Stimulated activated CD8-positive, alpha-beta memory T cell treated with anti-CD3 and anti-CD28 coated beads, Interleukin-15, amount 100 ng/mL, for 1 hour (primary cell): ENCODE results near the gene ZHX3.

Experiments
- DNase-seq: peaks from one replicate; pipeline ENCODE4 v3.0.0-alpha.2; 2020; ENCODE audit warnings: low read depth

The ZHX3 gene

GRCh38 chr20:41171736-41172295, 145.7 kb downstream of the ZHX3 start:
- DNase-seq: no peak

GRCh38 chr20:41170386-41171105, 147.0 kb downstream of the ZHX3 start:
- DNase-seq: no peak

DNA sequence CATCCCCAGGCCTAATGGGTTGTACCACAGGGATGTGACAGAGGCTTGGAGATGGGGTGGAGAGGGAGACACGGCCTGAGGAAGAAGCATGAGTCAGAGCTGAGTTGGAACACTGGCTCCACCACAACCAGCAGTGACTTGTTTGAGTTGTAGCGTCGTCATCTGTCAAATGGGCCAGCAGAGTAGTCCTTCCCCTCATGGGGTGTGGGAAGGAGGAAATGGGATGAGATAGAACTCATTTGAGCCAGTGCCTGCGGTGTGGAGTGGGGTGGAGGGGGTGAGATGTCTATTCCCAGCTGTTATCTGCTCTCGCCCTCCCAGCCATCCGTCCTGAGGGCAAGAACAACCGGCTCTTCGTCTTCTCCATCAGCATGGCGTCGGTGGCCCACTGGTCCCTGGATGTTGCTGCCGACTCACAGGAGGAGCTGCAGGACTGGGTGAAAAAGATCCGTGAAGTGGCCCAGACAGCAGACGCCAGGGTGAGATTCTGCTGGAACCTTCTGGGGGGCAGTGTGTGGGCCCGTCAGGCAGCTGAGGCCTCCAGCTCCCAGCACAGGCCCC, 147.7 kb downstream of the ZHX3 start:
- no peak for DNase-seq

GRCh38 chr20:41169162-41169690, 148.3 kb downstream of the ZHX3 start:
- DNase-seq: no peak

DNA sequence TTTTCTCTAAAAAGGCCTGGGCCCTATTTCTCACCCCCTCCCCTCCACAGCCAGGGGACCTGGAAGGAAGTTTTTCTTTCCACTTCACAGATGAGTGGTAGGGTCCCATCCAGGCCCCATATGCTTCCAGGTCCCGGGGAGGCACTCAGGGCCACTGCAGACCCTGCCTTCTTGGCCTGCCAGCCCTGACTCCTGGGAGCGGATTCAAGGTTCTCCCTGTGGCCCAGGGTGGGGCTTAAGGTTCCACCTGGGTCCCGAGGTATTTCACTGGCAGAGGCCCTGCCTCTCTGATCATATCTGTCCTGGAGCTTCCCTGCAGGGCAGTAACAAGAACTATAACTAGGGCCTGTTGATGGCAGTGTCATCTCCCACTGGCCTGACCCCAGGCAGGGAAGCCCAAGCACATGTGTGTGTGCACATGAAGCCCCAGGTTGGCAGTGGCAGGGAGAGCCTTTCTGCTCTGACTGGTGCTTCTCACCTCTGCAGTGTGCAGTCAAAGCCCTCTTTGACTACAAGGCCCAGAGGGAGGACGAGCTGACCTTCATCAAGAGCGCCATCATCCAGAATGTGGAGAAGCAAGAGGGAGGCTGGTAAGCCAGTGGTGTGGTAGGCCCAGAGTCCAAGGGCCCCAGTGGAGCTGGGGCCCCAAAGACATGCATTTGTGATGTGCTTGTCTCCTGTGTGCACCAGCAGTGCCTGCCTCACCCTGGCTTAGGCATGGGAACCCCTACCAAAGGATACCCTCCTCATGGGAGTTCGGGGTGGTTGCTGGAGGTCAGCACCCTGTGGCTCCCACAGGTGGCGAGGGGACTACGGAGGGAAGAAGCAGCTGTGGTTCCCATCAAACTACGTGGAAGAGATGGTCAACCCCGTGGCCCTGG, 149.0 kb downstream of the ZHX3 start:
- no peak for DNase-seq

DNA sequence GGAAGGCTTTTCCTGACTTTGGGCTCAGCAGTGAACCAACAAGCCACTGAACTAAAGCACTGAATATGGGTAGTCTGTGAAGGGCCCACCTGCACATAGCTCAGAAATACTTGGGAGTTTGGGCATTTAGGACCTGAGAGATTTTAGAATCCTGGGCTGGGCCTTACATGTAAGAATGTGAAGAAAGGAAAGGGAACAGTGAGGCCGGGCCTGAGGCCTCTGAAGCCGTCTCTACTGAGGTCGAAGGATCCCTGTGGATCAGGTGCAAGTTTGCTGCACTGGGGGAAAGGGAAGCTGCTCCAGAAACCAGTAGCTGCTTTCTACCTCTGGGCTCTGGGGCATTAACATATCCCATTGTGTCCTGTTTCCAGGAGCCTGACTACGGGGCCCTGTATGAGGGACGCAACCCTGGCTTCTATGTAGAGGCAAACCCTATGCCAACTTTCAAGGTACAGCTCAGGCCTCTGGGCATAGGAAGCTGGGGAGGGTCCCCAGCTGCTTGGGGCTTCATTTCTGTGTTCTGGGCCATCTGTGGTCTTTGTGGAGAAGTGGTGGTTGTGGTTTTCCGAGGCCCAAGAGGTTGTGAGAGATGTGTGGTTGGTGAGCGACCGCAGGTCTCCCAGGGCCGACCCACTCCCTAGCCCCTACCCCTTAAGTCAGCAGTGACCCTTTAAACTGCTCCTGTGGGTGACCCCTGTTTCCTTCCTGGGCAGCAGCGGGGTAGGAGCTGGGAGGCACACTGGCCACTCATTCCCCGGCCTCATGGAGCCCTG, 149.9 kb downstream of the ZHX3 start:
- DNase-seq: no peak

GRCh38 chr20:41167118-41167470, 150.4 kb downstream of the ZHX3 start:
- no peak for DNase-seq

DNA sequence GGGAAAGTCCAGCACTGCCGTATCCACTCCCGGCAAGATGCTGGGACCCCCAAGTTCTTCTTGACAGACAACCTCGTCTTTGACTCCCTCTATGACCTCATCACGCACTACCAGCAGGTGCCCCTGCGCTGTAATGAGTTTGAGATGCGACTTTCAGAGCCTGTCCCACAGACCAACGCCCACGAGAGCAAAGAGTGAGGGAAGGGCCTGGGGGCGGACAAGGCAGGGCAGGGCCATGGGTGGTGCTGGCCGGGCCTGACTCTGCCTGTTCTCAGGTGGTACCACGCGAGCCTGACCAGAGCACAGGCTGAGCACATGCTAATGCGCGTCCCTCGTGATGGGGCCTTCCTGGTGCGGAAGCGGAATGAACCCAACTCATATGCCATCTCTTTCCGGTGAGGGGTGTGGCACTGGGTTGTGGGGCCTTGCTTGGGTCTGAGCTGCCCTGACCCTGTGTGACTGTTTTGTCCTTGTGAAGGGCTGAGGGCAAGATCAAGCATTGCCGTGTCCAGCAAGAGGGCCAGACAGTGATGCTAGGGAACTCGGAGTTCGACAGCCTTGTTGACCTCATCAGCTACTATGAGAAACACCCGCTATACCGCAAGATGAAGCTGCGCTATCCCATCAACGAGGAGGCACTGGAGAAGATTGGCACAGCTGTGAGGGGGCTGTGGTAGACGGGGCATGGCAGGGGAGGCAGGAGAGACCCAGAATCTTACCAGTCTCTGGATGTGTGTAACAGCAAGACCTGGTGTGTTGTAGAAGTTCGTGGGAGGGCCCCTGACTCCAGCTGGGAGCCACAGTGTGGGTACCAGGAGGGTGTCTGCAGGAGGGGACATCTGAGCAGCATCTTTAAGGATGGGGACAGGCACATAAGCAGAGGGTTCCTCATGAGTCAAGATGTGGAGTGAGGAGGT, 151.1 kb downstream of the ZHX3 start:
- DNase-seq: no peak

DNA sequence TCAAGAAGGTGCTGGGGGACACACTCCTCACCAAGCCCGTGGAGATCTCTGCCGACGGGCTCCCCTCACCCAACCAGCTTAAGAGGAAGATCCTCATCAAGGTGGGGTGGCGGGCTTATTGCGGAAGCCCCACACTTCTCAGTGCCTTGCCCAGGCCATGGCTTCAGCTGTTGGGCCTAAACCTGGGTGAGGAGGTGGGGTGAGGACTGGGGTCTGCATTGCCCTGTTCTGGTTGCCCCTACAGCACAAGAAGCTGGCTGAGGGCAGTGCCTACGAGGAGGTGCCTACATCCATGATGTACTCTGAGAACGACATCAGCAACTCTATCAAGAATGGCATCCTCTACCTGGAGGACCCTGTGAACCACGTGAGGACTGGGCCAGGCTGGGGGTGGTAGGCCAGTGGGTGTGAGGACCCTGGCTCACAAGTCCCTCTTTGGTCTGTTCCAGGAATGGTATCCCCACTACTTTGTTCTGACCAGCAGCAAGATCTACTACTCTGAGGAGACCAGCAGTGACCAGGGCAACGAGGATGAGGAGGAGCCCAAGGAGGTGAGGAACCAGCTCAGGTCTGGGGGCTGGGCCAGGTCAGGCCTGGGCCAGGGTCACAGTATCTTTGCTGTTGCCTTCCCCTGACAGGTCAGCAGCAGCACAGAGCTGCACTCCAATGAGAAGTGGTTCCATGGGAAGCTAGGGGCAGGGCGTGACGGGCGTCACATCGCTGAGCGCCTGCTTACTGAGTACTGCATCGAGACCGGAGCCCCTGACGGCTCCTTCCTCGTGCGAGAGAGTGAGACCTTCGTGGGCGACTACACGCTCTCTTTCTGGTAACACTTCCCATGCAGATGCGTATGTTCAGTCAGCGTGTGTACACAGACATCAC, 152.3 kb downstream of the ZHX3 start:
- no peak for DNase-seq

DNA sequence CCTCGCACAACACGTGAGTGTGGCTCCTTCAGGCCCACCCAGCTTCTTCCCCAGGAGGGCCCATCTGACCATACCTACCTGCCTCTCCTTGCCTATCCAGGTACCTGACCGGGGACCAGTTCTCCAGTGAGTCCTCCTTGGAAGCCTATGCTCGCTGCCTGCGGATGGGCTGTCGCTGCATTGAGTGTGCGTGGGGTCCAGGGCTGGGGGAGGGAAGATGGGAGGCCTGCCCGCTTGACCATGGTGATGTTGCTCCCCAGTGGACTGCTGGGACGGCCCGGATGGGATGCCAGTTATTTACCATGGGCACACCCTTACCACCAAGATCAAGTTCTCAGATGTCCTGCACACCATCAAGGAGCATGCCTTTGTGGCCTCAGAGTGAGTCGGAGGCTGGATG, 153.7 kb downstream of the ZHX3 start:
- no peak for DNase-seq

DNA sequence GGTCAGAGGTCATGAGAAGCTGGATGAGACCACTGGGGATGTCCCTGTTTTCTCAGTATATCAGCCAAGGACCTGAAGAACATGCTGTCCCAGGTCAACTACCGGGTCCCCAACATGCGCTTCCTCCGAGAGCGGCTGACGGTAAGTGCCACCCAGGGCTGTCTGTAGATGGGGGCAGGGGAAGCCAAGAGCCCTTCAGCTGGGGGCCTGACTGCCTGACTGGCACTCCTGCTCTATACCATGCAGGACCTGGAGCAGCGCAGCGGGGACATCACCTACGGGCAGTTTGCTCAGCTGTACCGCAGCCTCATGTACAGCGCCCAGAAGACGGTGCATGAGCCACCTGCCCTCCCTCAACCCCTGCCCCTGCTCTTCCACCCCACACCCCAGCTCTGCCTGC, 155.1 kb downstream of the ZHX3 start:
- no peak for DNase-seq

- DNase-seq: no peak
Observed at GRCh38 chr20:41161886-41162285, 155.6 kb downstream of the ZHX3 start.

GRCh38 chr20:41160686-41161085, 156.8 kb downstream of the ZHX3 start:
- DNase-seq: no peak

DNA sequence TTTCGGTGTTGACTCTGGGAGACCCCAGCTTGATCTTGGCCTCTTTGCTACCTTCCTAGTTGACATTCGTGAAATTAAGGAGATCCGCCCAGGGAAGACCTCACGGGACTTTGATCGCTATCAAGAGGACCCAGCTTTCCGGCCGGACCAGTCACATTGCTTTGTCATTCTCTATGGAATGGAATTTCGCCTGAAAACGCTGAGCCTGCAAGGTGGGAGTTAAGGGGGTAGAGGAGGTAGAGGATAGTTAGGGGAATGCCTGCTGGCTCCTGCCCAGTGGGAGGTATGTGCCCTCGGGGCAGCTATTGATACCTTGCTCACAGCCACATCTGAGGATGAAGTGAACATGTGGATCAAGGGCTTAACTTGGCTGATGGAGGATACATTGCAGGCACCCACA, 158.0 kb downstream of the ZHX3 start:
- DNase-seq: no peak

DNA sequence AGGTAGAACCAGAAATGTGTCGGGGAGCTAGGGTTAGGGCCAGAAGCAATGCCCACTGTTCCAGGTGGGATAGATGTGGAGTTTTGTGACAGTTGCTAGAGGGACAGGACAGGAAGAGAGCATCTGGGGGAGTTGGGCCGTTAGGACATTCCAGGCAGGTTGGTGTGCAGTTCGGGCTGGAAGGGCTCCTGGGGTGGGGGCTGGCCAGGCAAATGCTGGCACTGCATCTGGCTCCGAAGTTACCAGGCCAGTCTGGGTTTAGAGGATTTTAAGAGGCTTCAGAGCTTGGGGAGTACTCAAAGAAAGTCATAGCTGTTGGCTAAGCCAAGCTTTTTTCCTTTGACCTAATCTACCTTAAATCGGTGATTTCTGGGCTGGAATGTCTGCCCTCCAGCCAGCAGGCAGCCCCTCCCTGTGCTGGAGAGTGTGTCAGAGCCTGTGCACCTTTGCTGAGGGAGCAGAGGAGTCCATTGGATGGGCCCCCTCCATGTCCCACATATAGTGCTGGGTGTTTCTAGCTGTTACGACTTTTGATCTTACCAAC, 159.4 kb downstream of the ZHX3 start:
- no peak for DNase-seq

DNA sequence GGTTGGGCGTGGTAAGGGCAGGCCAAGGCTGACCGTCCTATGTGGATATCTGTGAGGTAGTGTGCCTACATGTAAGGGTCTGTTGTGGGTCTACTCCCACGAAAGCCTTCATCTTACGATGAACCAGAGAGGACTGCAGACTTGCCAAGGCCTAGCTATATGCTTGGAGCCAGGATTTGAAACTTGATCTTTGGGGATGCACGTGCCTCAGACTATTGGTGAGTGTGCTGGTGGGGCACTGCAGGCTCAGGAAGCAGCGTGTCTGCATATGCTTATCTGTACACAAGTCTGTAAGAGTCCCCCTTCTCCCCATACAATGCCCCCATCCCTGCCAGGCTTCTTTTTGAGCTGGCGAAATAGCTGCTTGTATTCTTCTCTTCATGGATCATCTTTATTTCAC, 162.3 kb downstream of the ZHX3 start:
- no peak for DNase-seq

GRCh38 chr20:41154436-41155176, 162.9 kb downstream of the ZHX3 start:
- DNase-seq: no peak

DNA sequence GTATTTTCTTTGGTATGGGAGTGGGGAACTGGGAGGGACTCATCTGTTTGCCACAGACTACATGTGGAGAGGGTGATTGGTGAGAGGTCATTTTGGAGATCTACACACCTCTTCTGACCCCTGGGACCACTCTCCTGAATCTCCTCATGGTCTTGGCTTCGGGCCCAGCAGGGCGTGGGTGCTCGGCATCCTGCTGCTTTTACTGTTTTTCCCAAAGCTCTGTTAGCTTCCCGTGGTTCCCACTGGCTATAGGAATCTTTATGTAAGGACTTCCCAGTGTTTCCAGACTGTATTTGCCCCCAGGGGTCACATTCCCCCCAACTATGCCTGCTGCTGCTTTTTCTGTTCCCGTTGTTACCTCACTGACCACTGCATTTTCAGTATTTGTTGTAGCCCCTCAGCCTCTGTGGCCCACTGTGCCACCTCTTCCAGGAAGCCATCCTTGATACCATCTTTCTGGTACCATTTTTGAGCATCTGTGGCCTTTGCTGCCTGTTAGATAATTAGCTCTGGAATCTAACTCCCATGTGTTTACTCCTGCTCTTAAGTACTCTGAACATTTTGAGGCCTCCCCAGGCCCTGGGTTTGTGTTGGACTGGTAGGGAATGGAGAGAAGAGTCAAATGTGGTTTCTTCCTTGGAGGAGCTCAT, 165.3 kb downstream of the ZHX3 start:
- DNase-seq: no peak
